ENCODE measurements around the gene RAET1L. TPM values are rescaled to one million over a fixed set of nuclear protein-coding genes. Genes with fewer than 3 reads are reported as not detected.

Gene RAET1L
- total and polyA plus RNA-seq, 10 of the 15 experiments (the other 5 are each of a cell fraction or from before 2014, with no cell fraction given), result not detected

- TF ChIP-seq PRDM15 (CRISPR knock-in tag; IDR thresholded peaks at IDR 0.05), result no peak
- TF ChIP-seq EZH2 (IDR thresholded peaks at IDR 0.05; ENCODE audit: borderline replicate concordance, control insufficient read depth, low read depth, low read length), result no peak
Observed at GRCh38 chr6:150008588-150008987, 16.7 kb downstream of the RAET1L start (continued).

DNA sequence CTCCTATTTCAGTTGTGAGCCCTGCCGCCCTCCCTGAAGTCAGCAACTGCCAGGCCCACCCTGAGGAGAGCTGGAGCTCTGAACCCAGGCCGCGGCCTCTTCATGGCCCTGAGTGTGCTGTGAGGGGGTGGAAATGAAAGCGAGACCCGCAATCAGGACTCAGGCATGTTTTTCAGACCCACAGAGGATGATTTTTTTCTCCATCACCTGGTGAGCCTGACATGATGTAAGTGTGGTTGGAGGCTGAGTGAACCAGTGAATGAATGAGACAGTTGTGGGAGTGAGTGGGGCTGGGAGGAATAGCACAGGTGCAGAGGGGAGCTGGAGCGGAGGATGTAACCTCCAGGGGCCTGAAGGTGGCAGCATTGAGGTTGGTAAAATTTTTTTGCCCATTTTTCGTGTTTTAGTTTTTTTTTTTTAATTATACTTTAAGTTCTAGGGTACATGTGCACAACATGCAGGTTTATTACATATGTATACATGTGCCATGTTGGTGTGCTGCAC is 18.3 kb downstream of the RAET1L start:
- BruUV-seq (replicated peaks), result no TSS peak
- Histone ChIP-seq H2AFZ (ENCODE audit: control insufficient read depth, low read depth, low read length) (no peak overlapping the region), H3K79me2 (ENCODE audit: control insufficient read depth, insufficient read depth, low read length) (no peaks in the 10 kb centered on the region), H3K9ac (ENCODE audit: control insufficient read depth, insufficient read depth, low read length) (no peak overlapping the region), H4K20me1 (ENCODE audit: control insufficient read depth, insufficient read depth) (no peaks in the 10 kb centered on the region; the same call in 1 of the 2 replicates), H3K27me3 (replicated peaks in 1 of 2; ENCODE audit: control insufficient read depth in 2 of 2, insufficient read depth in 2 of 2, low read length in 1 of 2) (peaks cover 0 to 1% of the 10 kb centered on the region in 2 experiments; a peak in 2 of 4 replicates), H3K9me3 (replicated peaks; ENCODE audit: control insufficient read depth, insufficient read depth, low read length) (peaks cover 8% of the 10 kb centered on the region; the same call in 2 of the 3 replicates), H3K27ac (ENCODE audit: control insufficient read depth, insufficient read depth) (no peak overlapping the region), H3K36me3 (ENCODE audit: control insufficient read depth in 2 of 2, insufficient read depth in 2 of 2, low read length in 1 of 2) (no peaks in the 10 kb centered on the region), H3K4me2 (ENCODE audit: control insufficient read depth, insufficient read depth) (no peak overlapping the region), H3K4me1 (ENCODE audit: control insufficient read depth, insufficient read depth, low read length) (peaks cover 16% of the 10 kb centered on the region), H3K4me3 (no peak overlapping the region)
- intact Hi-C loops (cut with micrococcal nuclease; ENCODE audit: unreplicated experiment), result no loop called here
- peak; percentile 38 for ATAC-seq
- in situ Hi-C loops (cut with MboI), result loop anchor here (5.0 kb wide), 1 partner anchor 70 kb away; no protein-coding TSS in a partner anchor
- 15% methylated on average over 7 of the region's 7 CpGs for WGBS (ENCODE audit: insufficient coverage, insufficient replicate concordance, low lambda C conversion rate, missing lambda C conversion rate)
- DNase-seq (ENCODE audit: low read depth, low spot score), result no peak
- ChIA-PET SMC1A (ENCODE audit: uncharacterized antibody, unreplicated experiment) (interaction anchor here (0.9 to 1.8 kb wide), 3 partner anchors 10 to 23 kb away, joined by 3 to 4 read pairs (median 3); no protein-coding TSS in a partner anchor), CTCF (interaction anchor here (0.6 to 2.0 kb wide), 14 partner anchors 10 to 1142 kb away, joined by 3 to 10 read pairs (median 4); no protein-coding TSS in a partner anchor), RAD21 (ENCODE audit: unreplicated experiment) (interaction anchor here (0.5 to 1.2 kb wide), 3 partner anchors 10 to 356 kb away, joined by 3 to 5 read pairs (median 3); no protein-coding TSS in a partner anchor), POLR2A (interaction anchor here (0.9 kb wide), 1 partner anchor 50 kb away, joined by 3 read pairs; no protein-coding TSS in a partner anchor)
- FAIRE-seq, result no peak
- TF ChIP-seq EED (IDR thresholded peaks at IDR 0.05; ENCODE audit: low read depth), result peak; percentile 82
- 0 out of 2 replicates have a peak, but pooled peaks have one; percentile 41 for TF ChIP-seq CREB1 (IDR thresholded peaks at IDR 0.05; ENCODE audit: low read depth)
- TF ChIP-seq IKZF2 (IDR thresholded peaks at IDR 0.05), result peak; percentile 37 to 42; a peak in 1 of 4 replicates
- TF ChIP-seq EGR1 (IDR thresholded peaks at IDR 0.05; ENCODE audit: borderline replicate concordance in 1 of 2, low read depth in 2 of 2, low read length in 2 of 2), result peak in 1 of 2 experiments; percentile 64; a peak in 2 of 3 replicates
- TF ChIP-seq NFIC (IDR thresholded peaks at IDR 0.05; ENCODE audit: low read depth, low read length), result peak; percentile 64; the same call in 1 of the 2 replicates
- TF ChIP-seq SUZ12 (IDR thresholded peaks at IDR 0.05; ENCODE audit: unreplicated experiment), result no peak
- TF ChIP-seq TCF12 (IDR thresholded peaks at IDR 0.05; ENCODE audit: low read depth, low read length), result peak; percentile 85; the same call in 1 of the 2 replicates
- no peak for TF ChIP-seq SPI1 (IDR thresholded peaks at IDR 0.05; ENCODE audit: borderline replicate concordance, insufficient read depth, low read depth, low read length)
- TF ChIP-seq IRF4 (IDR thresholded peaks at IDR 0.05; ENCODE audit: low read depth, low read length), result 0 out of 2 replicates have a peak, but pooled peaks have one; percentile 24
- TF ChIP-seq USF1 (IDR thresholded peaks at IDR 0.05; ENCODE audit: borderline replicate concordance, extremely low read length, insufficient read depth, low read depth, low read length), result no peak
- TF ChIP-seq SMC3 (IDR thresholded peaks at IDR 0.05; ENCODE audit: borderline replicate concordance, low read length), result peak; percentile 4; the same call in 1 of the 2 replicates
- peak; percentile 58; the same call in 1 of the 2 replicates for TF ChIP-seq CBFB (IDR thresholded peaks at IDR 0.05; ENCODE audit: low read depth)
- TF ChIP-seq JUNB (IDR thresholded peaks at IDR 0.05), result peak; percentile 81
- TF ChIP-seq TBL1XR1 (IDR thresholded peaks at IDR 0.05; ENCODE audit: low read depth, low read length), result no peak
- TF ChIP-seq GABPA (IDR thresholded peaks at IDR 0.05; ENCODE audit: low read depth), result peak; percentile 43; the same call in 1 of the 2 replicates
